IPS-NIHi7 (cell line): ENCODE data around the gene FCHO1.

ENCODE experiments used
- DNase-seq: peaks from one replicate; pipeline ENCODE4 v3.0.0; 2012; ENCODE audit warnings: mixed read lengths; ENCODE audit errors: extremely low spot score

Gene FCHO1, protein sequence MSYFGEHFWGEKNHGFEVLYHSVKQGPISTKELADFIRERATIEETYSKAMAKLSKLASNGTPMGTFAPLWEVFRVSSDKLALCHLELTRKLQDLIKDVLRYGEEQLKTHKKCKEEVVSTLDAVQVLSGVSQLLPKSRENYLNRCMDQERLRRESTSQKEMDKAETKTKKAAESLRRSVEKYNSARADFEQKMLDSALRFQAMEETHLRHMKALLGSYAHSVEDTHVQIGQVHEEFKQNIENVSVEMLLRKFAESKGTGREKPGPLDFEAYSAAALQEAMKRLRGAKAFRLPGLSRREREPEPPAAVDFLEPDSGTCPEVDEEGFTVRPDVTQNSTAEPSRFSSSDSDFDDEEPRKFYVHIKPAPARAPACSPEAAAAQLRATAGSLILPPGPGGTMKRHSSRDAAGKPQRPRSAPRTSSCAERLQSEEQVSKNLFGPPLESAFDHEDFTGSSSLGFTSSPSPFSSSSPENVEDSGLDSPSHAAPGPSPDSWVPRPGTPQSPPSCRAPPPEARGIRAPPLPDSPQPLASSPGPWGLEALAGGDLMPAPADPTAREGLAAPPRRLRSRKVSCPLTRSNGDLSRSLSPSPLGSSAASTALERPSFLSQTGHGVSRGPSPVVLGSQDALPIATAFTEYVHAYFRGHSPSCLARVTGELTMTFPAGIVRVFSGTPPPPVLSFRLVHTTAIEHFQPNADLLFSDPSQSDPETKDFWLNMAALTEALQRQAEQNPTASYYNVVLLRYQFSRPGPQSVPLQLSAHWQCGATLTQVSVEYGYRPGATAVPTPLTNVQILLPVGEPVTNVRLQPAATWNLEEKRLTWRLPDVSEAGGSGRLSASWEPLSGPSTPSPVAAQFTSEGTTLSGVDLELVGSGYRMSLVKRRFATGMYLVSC

DNA sequence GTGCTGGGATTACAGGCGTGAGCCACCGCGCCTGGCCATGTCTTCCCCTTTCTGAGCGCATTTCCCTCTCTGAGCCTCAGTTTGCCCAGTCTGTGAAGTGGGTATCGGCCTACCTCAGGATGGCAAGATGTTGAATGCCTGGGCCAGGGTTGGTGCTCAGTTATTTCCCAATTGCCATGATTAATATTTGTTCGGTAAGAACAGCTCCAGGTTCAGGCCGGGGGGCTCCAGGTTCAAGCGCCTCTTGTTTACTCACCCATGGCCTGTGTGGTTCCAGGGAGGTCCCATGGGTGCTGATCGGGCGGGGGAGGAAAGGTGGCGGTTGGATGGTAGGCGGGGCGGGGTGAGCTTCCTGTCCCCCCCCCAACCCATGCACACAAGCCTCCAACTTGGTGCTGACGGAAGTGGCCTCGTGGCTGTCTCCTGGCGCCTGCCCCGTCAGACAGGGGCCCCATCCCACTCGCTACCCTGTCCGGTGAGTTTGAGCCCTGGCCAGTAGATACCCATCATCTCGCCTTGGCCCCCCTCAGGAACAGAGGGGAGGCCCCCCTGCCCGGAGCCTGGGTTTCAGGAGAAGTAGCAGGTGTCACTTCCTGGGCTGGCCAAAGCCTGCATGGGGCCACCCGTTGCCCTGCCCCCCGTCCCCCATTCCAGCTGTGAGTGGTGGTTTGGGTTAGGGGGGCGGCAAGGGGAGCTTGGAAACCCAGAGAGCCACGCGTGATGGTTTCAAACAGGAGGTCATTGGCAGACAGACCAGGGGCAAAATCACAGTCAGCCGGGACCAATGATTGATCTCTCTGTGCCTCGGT lies at the start of gene FCHO1:
Gene FCHO1, plus strand, starts transcription at position 375 of the 809 bp plus-strand sequence. CDS start 3,688 bp downstream, outside the sequence.
- no peak for DNase-seq

- DNase-seq = peak; percentile 78
Measured at GRCh38 chr19:17703824-17704463, 47.3 kb upstream of the FCHO1 start.

- DNase-seq = peak; percentile 97
Measured at GRCh38 chr19:17706750-17707181, 44.5 kb upstream of the FCHO1 start.

- no peak for DNase-seq
Measured at GRCh38 chr19:17711851-17712250, 39.4 kb upstream of the FCHO1 start.

DNA sequence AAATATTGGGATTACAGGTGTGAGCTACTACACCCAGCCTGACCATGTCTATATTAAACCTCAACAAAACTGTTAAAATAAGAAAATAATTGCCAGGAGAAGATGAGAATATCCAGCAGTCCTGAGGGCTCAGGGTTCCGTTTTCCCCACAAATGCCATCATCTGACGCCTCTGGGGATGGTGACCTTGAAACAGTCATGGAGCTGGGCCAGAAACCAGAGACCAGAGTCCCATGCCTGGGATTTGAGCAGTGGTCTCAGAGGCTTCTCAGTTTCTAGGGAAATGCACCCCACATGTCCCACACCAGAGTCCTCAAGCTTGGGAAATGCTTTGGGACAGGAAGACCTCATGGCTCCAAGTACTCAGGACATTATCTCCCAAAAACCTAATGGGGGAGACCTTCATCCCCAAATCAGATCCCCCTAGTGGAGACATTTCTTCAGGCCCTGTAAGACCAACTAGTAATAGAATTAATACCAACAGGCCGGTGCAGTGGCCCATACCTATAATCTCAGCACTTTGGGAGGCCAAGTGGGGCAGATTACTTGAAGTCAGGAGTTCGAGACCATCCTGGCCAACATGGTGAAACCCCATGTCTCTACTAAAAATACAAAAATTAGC lies 34.9 kb upstream of the FCHO1 start:
- no peak for DNase-seq

DNA sequence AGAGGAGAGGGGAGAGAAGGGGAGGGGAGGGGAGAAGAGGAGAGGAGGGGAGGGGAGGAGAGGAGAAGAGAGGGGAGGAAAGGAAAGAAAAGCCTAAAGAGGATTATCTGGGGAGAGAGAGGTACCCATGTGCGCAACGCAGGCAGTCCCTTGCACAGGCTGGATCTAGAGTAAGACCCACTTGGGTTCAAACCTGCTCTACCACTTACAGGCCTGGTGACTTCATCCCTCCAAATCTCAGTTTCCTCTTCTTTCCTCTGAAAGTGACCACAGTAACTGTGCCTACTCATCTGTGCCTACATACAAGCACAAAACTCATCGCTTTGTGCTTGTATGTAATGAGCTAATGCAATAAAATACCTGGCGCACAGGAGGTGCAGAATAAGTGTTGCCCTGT lies 32.7 kb upstream of the FCHO1 start:
- DNase-seq = no peak

DNA sequence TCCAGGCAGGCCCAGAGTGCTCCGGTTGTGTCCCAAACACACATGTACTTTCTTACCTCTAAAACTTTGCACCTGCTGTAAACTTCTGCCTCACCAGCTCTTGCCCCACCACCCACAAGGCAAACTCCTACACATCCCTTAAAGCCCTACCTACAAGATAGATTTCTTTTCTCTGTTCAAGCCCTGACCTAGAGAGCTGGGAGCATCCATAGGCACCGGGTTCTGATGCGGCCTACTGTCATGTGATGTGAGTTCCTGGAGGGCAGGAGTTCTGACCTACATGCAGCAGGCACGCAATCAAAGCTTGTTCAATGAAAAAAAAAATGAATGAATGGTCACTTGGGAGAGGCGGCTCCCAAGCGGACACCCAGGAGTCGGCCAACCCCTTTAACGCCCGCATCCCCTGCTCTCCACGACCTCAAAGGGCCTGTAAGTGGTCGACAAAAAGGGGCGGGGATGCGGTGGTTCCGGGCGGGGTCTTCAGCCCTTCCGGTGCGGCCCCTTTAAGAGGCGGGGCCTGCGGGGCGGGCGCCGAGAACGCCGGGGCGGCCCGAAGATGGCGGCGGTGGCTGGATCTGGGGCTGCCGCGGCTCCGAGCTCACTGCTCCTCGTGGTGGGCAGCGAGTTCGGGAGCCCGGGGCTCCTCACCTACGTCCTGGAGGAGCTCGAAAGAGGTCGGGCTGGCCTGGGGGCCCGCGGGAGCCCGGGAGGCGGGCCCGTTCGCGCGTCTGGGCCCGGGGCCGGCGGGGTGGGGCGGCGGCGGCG lies 32.1 kb upstream of the FCHO1 start, which contains the start of gene MAP1S:
Gene MAP1S, plus strand, starts transcription at position 534 of the 765 bp plus-strand sequence. Its CDS starts 23 bp downstream, at position 557.
- peak; percentile 97 for DNase-seq

DNA sequence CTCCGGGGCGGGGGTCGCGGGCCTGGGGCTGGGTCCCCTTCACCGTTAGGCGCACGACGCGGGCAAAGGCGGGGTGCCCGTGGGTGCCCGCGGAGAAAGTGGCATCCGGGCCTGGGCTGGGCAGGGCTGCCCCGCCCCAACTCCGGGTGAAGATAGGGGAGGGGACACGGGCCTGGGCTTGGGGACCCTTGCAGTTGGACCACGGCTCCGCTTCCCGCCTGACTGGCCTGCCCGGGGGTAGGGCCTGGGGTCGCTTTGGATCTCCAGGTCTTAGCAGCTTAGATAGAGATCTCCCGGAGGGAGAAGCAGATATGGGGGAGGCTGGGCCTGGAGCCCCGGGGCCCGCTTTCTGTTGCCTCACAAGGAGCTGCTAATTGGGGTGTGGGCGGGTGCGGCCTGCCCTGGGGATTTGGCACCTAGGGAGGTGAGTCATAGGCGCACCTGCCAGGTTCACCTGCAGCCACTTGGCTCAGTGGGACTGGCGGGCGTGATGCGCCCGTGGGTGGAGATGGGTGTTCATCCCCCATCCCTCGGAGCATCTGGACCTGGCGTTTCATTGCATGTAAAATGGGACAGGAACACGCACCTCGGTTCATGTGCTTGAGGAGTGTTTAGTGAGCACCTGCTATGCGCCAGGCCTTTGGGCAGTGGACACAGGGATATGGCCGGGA lies 31.4 kb upstream of the FCHO1 start:
- DNase-seq = peak; percentile 30

- DNase-seq = no peak
Measured at GRCh38 chr19:17720440-17720839, 30.8 kb upstream of the FCHO1 start.

- no peak for DNase-seq
Measured at GRCh38 chr19:17721111-17721628, 30.1 kb upstream of the FCHO1 start.

DNA sequence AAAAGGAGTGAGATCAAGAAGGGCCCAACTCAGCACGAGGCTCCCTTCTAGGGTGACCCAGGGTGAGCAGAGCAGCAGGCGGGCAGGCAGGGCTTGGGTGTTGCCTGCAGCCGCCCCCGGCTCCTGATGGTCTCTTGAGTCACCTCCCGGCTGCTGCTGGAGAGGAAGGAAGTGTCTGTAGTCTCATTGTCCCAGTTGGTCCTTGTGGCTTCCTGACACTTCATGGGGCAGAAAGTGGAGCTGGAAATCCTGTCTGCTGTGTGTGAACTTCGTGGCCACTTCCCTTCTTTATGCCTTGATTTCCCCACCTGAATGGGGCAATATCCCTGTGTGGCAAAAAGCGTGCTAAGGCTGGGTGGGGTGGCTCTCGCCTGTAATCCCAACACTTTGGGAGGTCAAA lies 29.5 kb upstream of the FCHO1 start:
- DNase-seq = no peak

GRCh38 chr19:17722655-17723240 lies 28.5 kb upstream of the FCHO1 start:
- DNase-seq = no peak

DNA sequence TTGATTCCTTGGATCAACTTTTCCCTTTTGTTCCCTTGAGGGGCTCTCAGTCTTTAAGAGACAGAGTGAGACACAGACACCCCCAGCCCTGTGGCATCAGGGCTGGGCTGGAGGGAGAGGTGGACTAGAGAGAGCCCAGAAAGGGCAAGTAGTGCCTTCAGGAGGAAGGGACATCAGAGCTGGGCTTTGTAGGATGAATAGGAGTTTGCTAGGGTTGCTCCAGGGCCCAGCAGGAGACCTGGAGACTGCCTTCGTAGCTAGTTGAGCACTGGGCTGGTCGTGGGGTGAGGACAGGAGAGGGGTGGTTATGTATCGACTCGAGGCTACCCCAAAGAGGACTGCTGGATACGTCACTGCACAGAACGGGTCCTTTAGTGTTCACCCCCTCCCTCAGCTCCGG lies 26.6 kb upstream of the FCHO1 start:
- DNase-seq = no peak

DNA sequence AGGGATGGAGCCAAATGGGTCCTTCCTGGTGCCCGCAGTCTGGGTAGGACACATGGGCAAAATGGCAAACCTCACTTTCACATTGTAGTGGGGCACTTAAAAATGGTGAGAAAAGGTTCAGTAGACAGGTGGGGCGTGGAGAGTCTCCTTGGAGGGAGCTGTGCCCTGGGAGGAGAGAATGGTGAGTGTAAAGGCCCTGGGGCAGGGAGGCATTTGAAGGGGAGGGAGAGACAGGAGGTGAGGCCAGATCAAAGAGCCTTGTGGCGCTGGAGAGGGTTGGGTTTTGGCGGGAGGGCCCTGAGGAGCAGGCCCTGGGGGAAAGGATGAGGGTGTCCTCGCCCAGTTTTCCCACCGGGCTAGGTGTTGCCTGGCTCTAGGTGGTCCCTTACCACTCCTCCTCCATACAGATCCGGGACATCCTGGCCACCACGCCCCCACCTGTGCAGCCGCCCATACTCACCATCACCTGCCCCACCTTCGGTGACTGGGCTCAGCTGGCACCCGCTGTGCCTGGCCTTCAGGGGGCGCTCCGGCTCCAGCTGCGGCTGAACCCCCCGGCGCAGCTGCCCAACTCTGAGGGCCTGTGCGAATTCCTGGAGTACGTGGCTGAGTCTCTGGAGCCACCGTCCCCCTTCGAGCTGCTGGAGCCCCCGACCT lies 25.7 kb upstream of the FCHO1 start:
- DNase-seq = peak; percentile 80

DNA sequence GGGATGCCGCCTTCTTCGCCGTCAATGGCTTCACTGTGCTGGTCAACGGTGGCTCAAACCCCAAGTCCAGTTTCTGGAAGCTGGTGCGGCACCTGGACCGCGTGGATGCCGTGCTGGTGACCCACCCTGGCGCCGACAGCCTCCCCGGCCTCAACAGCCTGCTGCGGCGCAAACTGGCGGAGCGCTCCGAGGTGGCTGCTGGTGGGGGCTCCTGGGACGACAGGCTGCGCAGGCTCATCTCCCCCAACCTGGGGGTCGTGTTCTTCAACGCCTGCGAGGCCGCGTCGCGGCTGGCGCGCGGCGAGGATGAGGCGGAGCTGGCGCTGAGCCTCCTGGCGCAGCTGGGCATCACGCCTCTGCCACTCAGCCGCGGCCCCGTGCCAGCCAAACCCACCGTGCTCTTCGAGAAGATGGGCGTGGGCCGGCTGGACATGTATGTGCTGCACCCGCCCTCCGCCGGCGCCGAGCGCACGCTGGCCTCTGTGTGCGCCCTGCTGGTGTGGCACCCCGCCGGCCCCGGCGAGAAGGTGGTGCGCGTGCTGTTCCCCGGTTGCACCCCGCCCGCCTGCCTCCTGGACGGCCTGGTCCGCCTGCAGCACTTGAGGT lies 25.0 kb upstream of the FCHO1 start:
- no peak for DNase-seq

- no peak for DNase-seq
Measured at GRCh38 chr19:17726964-17727773, 24.1 kb upstream of the FCHO1 start.

DNA sequence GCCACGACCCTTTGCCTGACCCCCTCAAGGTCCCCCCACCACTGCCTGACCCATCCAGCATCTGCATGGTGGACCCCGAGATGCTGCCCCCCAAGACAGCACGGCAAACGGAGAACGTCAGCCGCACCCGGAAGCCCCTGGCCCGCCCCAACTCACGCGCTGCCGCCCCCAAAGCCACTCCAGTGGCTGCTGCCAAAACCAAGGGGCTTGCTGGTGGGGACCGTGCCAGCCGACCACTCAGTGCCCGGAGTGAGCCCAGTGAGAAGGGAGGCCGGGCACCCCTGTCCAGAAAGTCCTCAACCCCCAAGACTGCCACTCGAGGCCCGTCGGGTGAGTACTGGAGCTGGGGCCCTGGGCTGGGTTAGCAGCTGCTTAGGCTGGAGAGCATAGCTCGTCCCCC lies 23.4 kb upstream of the FCHO1 start:
- DNase-seq = no peak
